ENCODE data around the gene ZSCAN23.

DNA sequence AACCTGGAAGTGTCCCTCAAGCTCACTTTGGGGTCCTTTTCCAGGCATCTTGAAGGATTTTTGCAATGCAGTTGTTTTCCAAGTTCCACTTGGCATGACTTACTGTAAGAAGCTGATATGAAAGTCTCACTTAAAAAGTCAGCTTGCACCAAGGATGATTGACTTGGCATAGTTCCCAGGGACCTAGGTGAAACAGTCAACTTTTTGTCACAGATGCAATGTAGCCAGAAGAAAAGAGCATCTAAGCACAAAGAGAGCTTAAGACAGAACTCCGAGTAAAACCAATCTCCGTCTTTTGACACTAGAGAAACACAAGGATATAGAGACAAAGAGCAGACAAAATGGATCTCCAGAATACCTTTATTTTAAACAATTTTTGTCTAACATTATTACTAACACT lies 41.1 kb downstream of the ZSCAN23 start:
- no peak for TF ChIP-seq EP300 (IDR thresholded peaks at IDR 0.05; ENCODE audit: borderline replicate concordance)
- TF ChIP-seq TAF1 (IDR thresholded peaks at IDR 0.05; ENCODE audit: low read depth) = no peak
- TF ChIP-seq CREB1 (IDR thresholded peaks at IDR 0.05; ENCODE audit: low read depth) = no peak

All from Ishikawa (cell line).